HepG2 (cell line): ENCODE data around the gene PARN. TPM values are rescaled to one million over a fixed set of nuclear protein-coding genes. Genes with fewer than 3 reads are reported as not detected.
A peak's percentile ranks its signal among the peaks of the same experiment; 100 is the strongest.

ENCODE experiments used
- ATF2 ChIP-seq: sonication (generic); formaldehyde crosslinking; IDR thresholded peaks from 2 replicates; pipeline ENCODE4 v1.4.0; 2020; ENCODE audit warnings: missing genetic modification reagents
- BCL3 ChIP-seq: sonication (generic); formaldehyde crosslinking; IDR thresholded peaks from 2 replicates; pipeline ENCODE4 v1.5.1; 2020; ENCODE audit warnings: mild to moderate bottlenecking, missing genetic modification reagents, moderate library complexity
- BORCS8-MEF2B ChIP-seq: sonication (generic); formaldehyde crosslinking; IDR thresholded peaks from 2 replicates; pipeline ENCODE4 v1.8.0; 2022; ENCODE audit warnings: mild to moderate bottlenecking, missing genetic modification reagents
- DZIP1 ChIP-seq: sonication (generic); formaldehyde crosslinking; IDR thresholded peaks from 2 replicates; pipeline ENCODE4 v1.5.0; 2020; ENCODE audit warnings: mild to moderate bottlenecking, missing genetic modification reagents
- HHEX ChIP-seq: IDR thresholded peaks from 2 replicates; pipeline ENCODE4 v1.6.1; 2016; ENCODE audit warnings: control low read depth
- HNF4G ChIP-seq, 2 experiments: sonication (generic) in 1 of 2; formaldehyde crosslinking in 1 of 2; IDR thresholded peaks; 2 replicates each; pipeline versions ENCODE4 v1.4.0 to v1.6.1; 2011 to 2020; ENCODE audit warnings: borderline replicate concordance in 2 of 2, low read depth in 2 of 2, mild to moderate bottlenecking in 2 of 2, low read length in 1 of 2, missing genetic modification reagents in 1 of 2, moderate library complexity in 1 of 2
- KAT7 ChIP-seq: IDR thresholded peaks from 2 replicates; pipeline ENCODE4 v1.6.1; 2018; ENCODE audit warnings: borderline replicate concordance, missing compliant biosample characterization
- NPAS2 ChIP-seq: sonication (generic); formaldehyde crosslinking; IDR thresholded peaks from 2 replicates; pipeline ENCODE4 v1.8.0; 2022; ENCODE audit warnings: mild to moderate bottlenecking, missing genetic modification reagents, borderline replicate concordance
- RXRB ChIP-seq: IDR thresholded peaks from 2 replicates; pipeline ENCODE4 v1.6.1; 2016; ENCODE audit warnings: borderline replicate concordance, missing genetic modification reagents, missing compliant biosample characterization
- SAP130 ChIP-seq: IDR thresholded peaks from 2 replicates; pipeline ENCODE4 v1.6.1; 2016; ENCODE audit warnings: low read depth
- THAP11 ChIP-seq: IDR thresholded peaks from 2 replicates; pipeline ENCODE4 v1.6.1; 2016; ENCODE audit warnings: missing biosample characterization, missing genetic modification reagents
- UBTF ChIP-seq: sonication (generic); formaldehyde crosslinking; IDR thresholded peaks from 2 replicates; pipeline ENCODE4 v1.4.0; 2020; ENCODE audit warnings: mild to moderate bottlenecking, missing genetic modification reagents
- ZBTB7B ChIP-seq: sonication (generic); formaldehyde crosslinking; IDR thresholded peaks from 2 replicates; pipeline ENCODE4 v1.4.0; 2020; ENCODE audit warnings: missing genetic modification reagents
- ZFYVE20 ChIP-seq: sonication (generic); formaldehyde crosslinking; IDR thresholded peaks from 2 replicates; pipeline ENCODE4 v1.8.0; 2023; ENCODE audit warnings: low read depth, mild to moderate bottlenecking, moderate library complexity, missing genetic modification reagents, borderline replicate concordance
- ZNF235 ChIP-seq: sonication (generic); formaldehyde crosslinking; IDR thresholded peaks from 2 replicates; pipeline ENCODE4 v1.8.1; 2023; ENCODE audit warnings: mild to moderate bottlenecking, missing genetic modification reagents, borderline replicate concordance
- ZNF292 ChIP-seq: sonication (generic); formaldehyde crosslinking; IDR thresholded peaks from 2 replicates; pipeline ENCODE4 v1.8.1; 2022; ENCODE audit warnings: mild to moderate bottlenecking, low read depth, missing genetic modification reagents, borderline replicate concordance
- ZNF317 ChIP-seq: sonication (generic); formaldehyde crosslinking; IDR thresholded peaks from 2 replicates; pipeline ENCODE4 v1.5.0; 2020; ENCODE audit warnings: mild to moderate bottlenecking, missing genetic modification reagents
- ZNF576 ChIP-seq: sonication (generic); formaldehyde crosslinking; IDR thresholded peaks from 2 replicates; pipeline ENCODE4 v1.4.0; 2020; ENCODE audit warnings: mild to moderate bottlenecking, missing genetic modification reagents
- ZNF816 ChIP-seq: sonication (generic); formaldehyde crosslinking; IDR thresholded peaks from 2 replicates; pipeline ENCODE4 v1.8.0; 2022; ENCODE audit warnings: missing genetic modification reagents, mild to moderate bottlenecking, borderline replicate concordance
- polyA plus RNA-seq, 8 experiments: library from polyadenylated mRNA; depleted of rRNA in 3 of 8; stranded (reverse) in 7 of 8; unstranded in 1 of 8; fragments of >200 nt; fragmentation: Illumina TruSeq in 4 of 8; extraction: Trizol in 4 of 8; gene quantifications; 2 replicates each; pipeline versions ENCODE4 v1.2.1 to v1.2.3, GENCODE V29; 2011 to 2016; ENCODE audit warnings: low read depth in 4 of 8, missing spikeins in 1 of 8, mixed read lengths in 1 of 8; ENCODE audit not compliant: insufficient read depth in 1 of 8
- total RNA-seq, 5 experiments: library from RNA; depleted of rRNA; stranded (reverse); fragments of >200 nt; fragmentation: Illumina TruSeq; extraction: Trizol; gene quantifications; 2 replicates each; pipeline ENCODE4 v1.2.3, GENCODE V29; 2016; ENCODE audit warnings: low read depth in 1 of 5

Gene PARN
- total and polyA plus RNA-seq, 2 of the 13 experiments (the other 11 are each of a cell fraction or from before 2014, with no cell fraction given), result 13.3 to 47.6 TPM

GRCh38 chr16:14399378-14400284, 230.4 kb downstream of the PARN start (continued):
- TF ChIP-seq HNF4G (IDR thresholded peaks at IDR 0.05; ENCODE audit: borderline replicate concordance, low read depth, low read length), result peak; percentile 45; the same call in 1 of the 2 replicates
- TF ChIP-seq HNF4G (CRISPR knock-in tag; IDR thresholded peaks at IDR 0.05; ENCODE audit: borderline replicate concordance, low read depth), result peak; percentile 89
- TF ChIP-seq KAT7 (CRISPR knock-in tag), result peak; percentile 84
- no peak; the same call in 1 of the 2 replicates for TF ChIP-seq THAP11 (CRISPR knock-in tag)
- 0 out of 2 replicates have a peak, but pooled peaks have one; percentile 43 for TF ChIP-seq ZFYVE20 (CRISPR knock-in tag)
- TF ChIP-seq ZNF317 (CRISPR knock-in tag), result peak; percentile 78; the same call in 1 of the 2 replicates
- TF ChIP-seq ZNF292, result peak; percentile 98; the same call in 1 of the 2 replicates
- peak; percentile 89 for TF ChIP-seq UBTF (CRISPR knock-in tag)
- TF ChIP-seq ZNF576 (CRISPR knock-in tag), result no peak
- TF ChIP-seq BORCS8-MEF2B (CRISPR knock-in tag), result peak; percentile 23; the same call in 1 of the 2 replicates
- TF ChIP-seq ZNF235, result peak; percentile 48; the same call in 1 of the 2 replicates
- TF ChIP-seq HHEX, result 0 out of 2 replicates have a peak, but pooled peaks have one; percentile 34
- no peak for TF ChIP-seq NPAS2 (CRISPR knock-in tag)
- TF ChIP-seq BCL3 (CRISPR knock-in tag), result peak; percentile 85; the same call in 1 of the 2 replicates
- TF ChIP-seq ZNF816 (CRISPR knock-in tag), result no peak
- TF ChIP-seq ATF2 (CRISPR knock-in tag), result peak; percentile 96
- no peak for TF ChIP-seq DZIP1 (CRISPR knock-in tag)
- TF ChIP-seq RXRB (CRISPR knock-in tag), result peak; percentile 97
- TF ChIP-seq SAP130 (CRISPR knock-in tag), result peak; percentile 98
- TF ChIP-seq ZBTB7B (CRISPR knock-in tag), result peak; percentile 92
